Tibial nerve (tissue), 4 donors: ENCODE measurements around the gene ALK.

ENCODE experiments used
- EP300 ChIP-seq, 2 donors: sonication (generic); formaldehyde crosslinking; IDR thresholded peaks; one replicate each; pipeline ENCODE4 v1.6.1; 2017; ENCODE audit warnings: antibody characterized with exemption in 2 of 2, mild to moderate bottlenecking in 1 of 2
- POLR2A ChIP-seq, 2 donors: fragments of 450-650 bp; IDR thresholded peaks; one replicate each; pipeline ENCODE4 v1.6.1; 2017; ENCODE audit warnings: antibody characterized with exemption in 2 of 2, mild to moderate bottlenecking in 2 of 2, moderate library complexity in 2 of 2
- TF ChIP-seq, protein P1 (sequence below), 5 experiments: fragments of 200-600 bp in 3 of 5; fragments of 450-650 bp in 2 of 5; sonication (generic) in 3 of 5; IDR thresholded peaks; one replicate each; pipeline ENCODE4 v1.5.1; 2016 to 2019; ENCODE audit warnings: antibody characterized with exemption in 5 of 5, mild to moderate bottlenecking in 3 of 5, moderate library complexity in 2 of 5

DNA sequence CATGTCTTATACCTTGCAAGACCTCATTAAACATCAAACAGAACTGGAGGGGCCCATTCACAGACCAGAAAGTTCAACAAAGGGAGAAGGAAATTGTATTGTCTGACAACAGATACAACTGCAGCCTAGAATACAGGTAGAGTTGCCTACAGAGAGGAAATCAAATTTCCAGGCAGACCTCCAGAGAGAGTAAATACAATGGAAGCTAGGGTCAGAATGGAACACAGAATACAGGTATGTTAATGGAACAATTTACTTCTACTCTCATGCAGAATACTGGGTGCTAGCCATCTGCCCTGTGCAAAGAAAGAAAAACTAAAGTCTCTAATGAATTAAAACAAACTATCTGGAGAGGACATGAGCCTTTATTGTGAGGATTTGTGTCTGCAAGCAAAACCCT lies 31.6 kb upstream of the ALK start:
- TF ChIP-seq POLR2A (IDR thresholded peaks at IDR 0.05): no peak
- TF ChIP-seq, protein P1, sequence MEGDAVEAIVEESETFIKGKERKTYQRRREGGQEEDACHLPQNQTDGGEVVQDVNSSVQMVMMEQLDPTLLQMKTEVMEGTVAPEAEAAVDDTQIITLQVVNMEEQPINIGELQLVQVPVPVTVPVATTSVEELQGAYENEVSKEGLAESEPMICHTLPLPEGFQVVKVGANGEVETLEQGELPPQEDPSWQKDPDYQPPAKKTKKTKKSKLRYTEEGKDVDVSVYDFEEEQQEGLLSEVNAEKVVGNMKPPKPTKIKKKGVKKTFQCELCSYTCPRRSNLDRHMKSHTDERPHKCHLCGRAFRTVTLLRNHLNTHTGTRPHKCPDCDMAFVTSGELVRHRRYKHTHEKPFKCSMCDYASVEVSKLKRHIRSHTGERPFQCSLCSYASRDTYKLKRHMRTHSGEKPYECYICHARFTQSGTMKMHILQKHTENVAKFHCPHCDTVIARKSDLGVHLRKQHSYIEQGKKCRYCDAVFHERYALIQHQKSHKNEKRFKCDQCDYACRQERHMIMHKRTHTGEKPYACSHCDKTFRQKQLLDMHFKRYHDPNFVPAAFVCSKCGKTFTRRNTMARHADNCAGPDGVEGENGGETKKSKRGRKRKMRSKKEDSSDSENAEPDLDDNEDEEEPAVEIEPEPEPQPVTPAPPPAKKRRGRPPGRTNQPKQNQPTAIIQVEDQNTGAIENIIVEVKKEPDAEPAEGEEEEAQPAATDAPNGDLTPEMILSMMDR (IDR thresholded peaks at IDR 0.05): no peak
- TF ChIP-seq EP300 (IDR thresholded peaks at IDR 0.05): no peak
